Suprapubic skin (tissue), 4 donors: ENCODE measurements around the gene CYP2J2. TPM values are rescaled to one million over a fixed set of nuclear protein-coding genes. Genes with fewer than 3 reads are reported as not detected.
A peak's percentile ranks its signal among the peaks of the same experiment; 100 is the strongest.

Experiments used
- DNase-seq, 2 donors: peaks; one replicate each; pipeline ENCODE4 v3.0.0-alpha.2; 2019; ENCODE audit warnings: low spot score in 2 of 2
- H3K27ac ChIP-seq: fragments of 200-600 bp; sonication (generic); one replicate; pipeline ENCODE4 v1.5.1; 2019
- H3K27me3 ChIP-seq: fragments of 200-600 bp; sonication (generic); one replicate; pipeline ENCODE4 v1.5.1; 2019
- H3K36me3 ChIP-seq: fragments of 200-600 bp; sonication (generic); one replicate; pipeline ENCODE4 v1.5.1; 2019
- H3K4me1 ChIP-seq: fragments of 200-600 bp; sonication (generic); one replicate; pipeline ENCODE4 v1.5.1; 2019
- H3K4me3 ChIP-seq: fragments of 200-600 bp; sonication (generic); one replicate; pipeline ENCODE4 v1.5.1; 2019; ENCODE audit warnings: mild to moderate bottlenecking
- H3K9me3 ChIP-seq: fragments of 200-600 bp; sonication (generic); one replicate; pipeline ENCODE4 v1.5.1; 2019
- CTCF ChIP-seq, 2 donors: fragments of 200-600 bp in 1 of 2; fragments of 450-650 bp in 1 of 2; sonication (generic) in 1 of 2; IDR thresholded peaks; one replicate each; pipeline ENCODE4 v1.5.1; 2016 to 2019; ENCODE audit warnings: antibody characterized with exemption in 2 of 2, mild to moderate bottlenecking in 1 of 2, moderate library complexity in 1 of 2
- EP300 ChIP-seq: sonication (generic); formaldehyde crosslinking; IDR thresholded peaks from one replicate; pipeline ENCODE4 v1.6.1; 2017; ENCODE audit warnings: antibody characterized with exemption
- POLR2A ChIP-seq, 2 donors: fragments of 450-650 bp; IDR thresholded peaks; one replicate each; pipeline ENCODE4 v1.6.1; 2017; ENCODE audit warnings: antibody characterized with exemption in 2 of 2, mild to moderate bottlenecking in 2 of 2, moderate library complexity in 2 of 2
- POLR2AphosphoS5 ChIP-seq, 3 donors: sonication (generic); formaldehyde crosslinking; IDR thresholded peaks; one replicate each; pipeline ENCODE4 v1.6.1; 2017; ENCODE audit warnings: antibody characterized with exemption in 3 of 3
- WGBS: methylation state at CpG from one replicate; pipeline ENCODE4 v1.1.5; 2018; 5-methylcytosine and 5-hydroxymethylcytosine counted together
- total RNA-seq, 4 donors: library from RNA; depleted of rRNA; stranded (reverse); fragments of >200 nt; gene quantifications; one replicate each; pipeline ENCODE4 v1.1.0, GENCODE V29; 2016

CYP2J2 gene
- total RNA-seq, 4 donors from 2014 or later, result 5.5 to 16.9 (median 14.8) TPM

- H3K9me3 ChIP-seq, result no peaks in the 10 kb centered on the region
- no peak overlapping the region for H3K4me3 ChIP-seq
- no peak overlapping the region for H3K27ac ChIP-seq
- TF ChIP-seq EP300, result no peak
- no peak for TF ChIP-seq POLR2A (IDR thresholded peaks at IDR 0.05)
- TF ChIP-seq CTCF (IDR thresholded peaks at IDR 0.05), result no peak
- no peak for TF ChIP-seq POLR2AphosphoS5 (IDR thresholded peaks at IDR 0.05)
- no peak for DNase-seq
- H3K4me1 ChIP-seq, result no peaks in the 10 kb centered on the region
- H3K27me3 ChIP-seq, result no peaks in the 10 kb centered on the region
- 51% methylated on average over 2 of the region's 2 CpGs for WGBS
- no peaks in the 10 kb centered on the region for H3K36me3 ChIP-seq
Observed at GRCh38 chr1:59906931-59907330, 19.6 kb downstream of the CYP2J2 start.

- no peaks in the 10 kb centered on the region for H3K4me1 ChIP-seq
- no peaks in the 10 kb centered on the region for H3K9me3 ChIP-seq
- no peak for DNase-seq
- TF ChIP-seq CTCF (IDR thresholded peaks at IDR 0.05) (peak in 1 of 2 donors; percentile 25), POLR2AphosphoS5 (IDR thresholded peaks at IDR 0.05) (no peak)
- no peak overlapping the region for H3K4me3 ChIP-seq
- peaks cover 2% of the 10 kb centered on the region for H3K27me3 ChIP-seq
- no peaks in the 10 kb centered on the region for H3K36me3 ChIP-seq
- H3K27ac ChIP-seq, result no peak overlapping the region
- 42% methylated on average over 9 of the region's 9 CpGs for WGBS
Observed at GRCh38 chr1:59903141-59903754, 23.3 kb downstream of the CYP2J2 start.

GRCh38 chr1:59901770-59902388 lies 24.7 kb downstream of the CYP2J2 start:
- WGBS, result 24% methylated on average over 1 of the region's 1 CpG
- peaks cover 2% of the 10 kb centered on the region for H3K27me3 ChIP-seq
- H3K4me1 ChIP-seq, result no peaks in the 10 kb centered on the region
- no peak overlapping the region for H3K27ac ChIP-seq
- H3K4me3 ChIP-seq, result no peak overlapping the region
- H3K9me3 ChIP-seq, result no peaks in the 10 kb centered on the region
- H3K36me3 ChIP-seq, result no peaks in the 10 kb centered on the region
- TF ChIP-seq CTCF (IDR thresholded peaks at IDR 0.05) (no peak), EP300 (no peak), POLR2A (IDR thresholded peaks at IDR 0.05) (no peak), POLR2AphosphoS5 (IDR thresholded peaks at IDR 0.05) (no peak)
- no peak for DNase-seq

- DNase-seq, result no peak
- H3K4me1 ChIP-seq, result no peaks in the 10 kb centered on the region
- no peaks in the 10 kb centered on the region for H3K9me3 ChIP-seq
- peaks cover 2% of the 10 kb centered on the region for H3K27me3 ChIP-seq
- no peak overlapping the region for H3K4me3 ChIP-seq
- 79% methylated on average over 2 of the region's 2 CpGs for WGBS
- H3K27ac ChIP-seq, result no peak overlapping the region
- no peaks in the 10 kb centered on the region for H3K36me3 ChIP-seq
- no peak for TF ChIP-seq POLR2AphosphoS5 (IDR thresholded peaks at IDR 0.05)
- no peak for TF ChIP-seq EP300
- TF ChIP-seq POLR2A (IDR thresholded peaks at IDR 0.05), result no peak
- no peak for TF ChIP-seq CTCF (IDR thresholded peaks at IDR 0.05)
Observed at GRCh38 chr1:59900640-59901039, 25.9 kb downstream of the CYP2J2 start.

GRCh38 chr1:59898927-59899326 lies 27.6 kb downstream of the CYP2J2 start:
- H3K9me3 ChIP-seq, result no peaks in the 10 kb centered on the region
- H3K36me3 ChIP-seq, result no peaks in the 10 kb centered on the region
- 58% methylated on average over 3 of the region's 3 CpGs for WGBS
- no peak for TF ChIP-seq CTCF (IDR thresholded peaks at IDR 0.05)
- no peak for TF ChIP-seq EP300
- TF ChIP-seq POLR2A (IDR thresholded peaks at IDR 0.05), result no peak
- no peak for TF ChIP-seq POLR2AphosphoS5 (IDR thresholded peaks at IDR 0.05)
- peaks cover 2% of the 10 kb centered on the region for H3K27me3 ChIP-seq
- no peak for DNase-seq
- no peak overlapping the region for H3K4me3 ChIP-seq
- H3K27ac ChIP-seq, result no peak overlapping the region
- no peaks in the 10 kb centered on the region for H3K4me1 ChIP-seq
